Bronchial epithelial cell (primary cell): ENCODE data around the gene IQGAP1. TPM values are rescaled to one million over a fixed set of nuclear protein-coding genes. Genes with fewer than 3 reads are reported as not detected.

Experiments used
- DNase-seq: peaks from one replicate; pipeline ENCODE4 v3.0.0-alpha.2; 2010; ENCODE audit warnings: low read depth
- FAIRE-seq: peaks from 2 replicates; lab custom pipeline; 2011; peaks lifted over from hg19 to GRCh38; lab: Jason Lieb, UNC
- H3K27me3 ChIP-seq: 2 replicates; pipeline ENCODE4 v1.5.1; 2011; ENCODE audit warnings: low read length; ENCODE audit not compliant: control insufficient read depth, insufficient read depth
- H3K36me3 ChIP-seq: 2 replicates; pipeline ENCODE4 v1.5.1; 2011; ENCODE audit warnings: low read length; ENCODE audit not compliant: control insufficient read depth, insufficient read depth
- H3K4me3 ChIP-seq: 2 replicates; pipeline ENCODE4 v1.5.1; 2011; ENCODE audit warnings: mild to moderate bottlenecking, low read depth, low read length, control low read depth
- CTCF ChIP-seq: IDR thresholded peaks from 2 replicates; pipeline ENCODE4 v1.5.1; 2011; ENCODE audit warnings: mild to moderate bottlenecking, moderate library complexity, low read length, control low read depth, inconsistent platforms; ENCODE audit not compliant: insufficient read depth, severe bottlenecking
- total RNA-seq: library from RNA; depleted of rRNA; stranded (reverse); fragments of >200 nt; gene quantifications from 2 replicates; pipeline ENCODE4 v1.2.1, GENCODE V29; 2014

The IQGAP1 gene
- total RNA-seq, 1 donor from 2014 or later = 163 TPM

- Histone ChIP-seq H3K36me3 (peaks cover 31% of the 10 kb centered on the region), H3K27me3 (no peaks in the 10 kb centered on the region), H3K4me3 (no peak overlapping the region)
- TF ChIP-seq CTCF = no peak
- DNase-seq = no peak
- no peak for FAIRE-seq
Observed at GRCh38 chr15:90478846-90479481, 90.9 kb downstream of the IQGAP1 start.

- FAIRE-seq = no peak
- H3K36me3 ChIP-seq = peaks cover 27% of the 10 kb centered on the region
Observed at GRCh38 chr15:90479656-90480055, 91.6 kb downstream of the IQGAP1 start.

GRCh38 chr15:90481023-90481422 lies 93.0 kb downstream of the IQGAP1 start:
- Histone ChIP-seq H3K27me3 (no peaks in the 10 kb centered on the region), H3K4me3 (no peak overlapping the region), H3K36me3 (peaks cover 32% of the 10 kb centered on the region)
- DNase-seq (no peak), FAIRE-seq (no peak)
- no peak for TF ChIP-seq CTCF

More at GRCh38 chr15:90479656-90480055, 91.6 kb downstream of the IQGAP1 start:
- peak; percentile 79 for DNase-seq
- H3K27me3 ChIP-seq = no peaks in the 10 kb centered on the region
- no peak overlapping the region for H3K4me3 ChIP-seq
- no peak for TF ChIP-seq CTCF

- peak; percentile 58 for TF ChIP-seq CTCF
- H3K36me3 ChIP-seq = peaks cover 36% of the 10 kb centered on the region
- no peak overlapping the region for H3K4me3 ChIP-seq
- no peak for FAIRE-seq
- no peak for DNase-seq
- no peaks in the 10 kb centered on the region for H3K27me3 ChIP-seq
Observed at GRCh38 chr15:90482124-90483011, 94.3 kb downstream of the IQGAP1 start.

- H3K36me3 ChIP-seq = peaks cover 34% of the 10 kb centered on the region
- no peak for FAIRE-seq
- no peak for TF ChIP-seq CTCF
- DNase-seq = no peak
- H3K27me3 ChIP-seq = no peaks in the 10 kb centered on the region
- H3K4me3 ChIP-seq = no peak overlapping the region
Observed at GRCh38 chr15:90483012-90483307, 94.9 kb downstream of the IQGAP1 start.
